OCI-LY1 (cell line): ENCODE measurements around the gene VAV2.

Experiments used
- CTCF ChIP-seq: fragments of 200-600 bp; sonication (generic), shearing (Covaris generic); IDR thresholded peaks from 2 replicates; pipeline ENCODE4 v1.5.1; 2017; ENCODE audit warnings: mild to moderate bottlenecking, antibody characterized with exemption, low read length, moderate library complexity, mixed read lengths
- EZH2 ChIP-seq: fragments of 200-600 bp; sonication (generic), shearing (Covaris generic); IDR thresholded peaks from 2 replicates; pipeline ENCODE4 v1.8.0; 2017; ENCODE audit warnings: borderline replicate concordance, mixed run types, mild to moderate bottlenecking, antibody characterized with exemption, low read length, moderate library complexity, mixed read lengths

DNA sequence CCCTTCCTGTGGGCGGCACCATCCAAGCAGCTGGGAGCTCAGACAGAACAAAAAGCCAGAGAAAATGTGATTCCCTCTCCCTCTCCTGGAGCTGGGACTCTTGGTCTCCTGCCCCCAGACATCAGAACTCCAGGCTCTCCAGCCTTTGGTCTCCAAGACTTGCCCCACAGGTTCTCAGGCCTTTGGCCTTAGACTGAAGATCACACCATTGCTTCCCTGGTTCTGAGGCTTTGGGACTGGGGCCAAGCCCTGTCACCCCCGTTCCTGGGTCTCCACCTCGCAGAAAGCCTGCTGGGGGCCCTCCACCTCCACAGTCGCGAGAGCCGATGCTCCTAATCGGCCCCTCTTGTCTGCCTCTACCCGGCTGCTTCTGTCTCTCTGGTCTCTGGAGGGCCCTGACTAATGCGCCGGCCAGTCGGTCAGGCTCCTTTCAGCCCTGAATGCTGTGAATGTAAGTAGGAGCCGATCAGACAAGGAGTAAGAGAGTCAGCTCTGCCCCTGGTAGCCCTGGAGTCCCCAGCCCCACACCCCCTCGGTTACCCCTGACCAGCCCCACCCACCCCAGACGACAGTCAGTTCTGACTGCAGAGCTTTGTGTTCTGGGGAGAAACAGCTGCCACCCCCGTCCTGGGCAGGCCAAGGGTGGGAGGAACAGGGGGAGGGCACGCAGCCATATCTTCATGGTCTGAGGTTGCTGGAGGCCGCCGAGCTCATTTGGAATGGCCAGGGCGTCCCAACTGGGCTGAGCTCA is 57.5 kb downstream of the VAV2 start:
- TF ChIP-seq CTCF: no peak
- TF ChIP-seq EZH2: no peak
